Mesenchymal stem cell (in vitro differentiated cells and primary cell): ENCODE results near the gene EPHA1.

Experiments used
- DNase-seq: peaks from one replicate; pipeline ENCODE4 v3.0.0-alpha.2; 2013
- H2AFZ ChIP-seq: one replicate; pipeline ENCODE4 v1.6.1; 2013; ENCODE audit warnings: low read depth, mild to moderate bottlenecking, control low read depth, inconsistent platforms, low read length, moderate library complexity
- H2AK5ac ChIP-seq: 2 replicates; pipeline ENCODE4 v1.6.1; 2013; ENCODE audit warnings: low read length, moderate library complexity, mild to moderate bottlenecking, inconsistent platforms; ENCODE audit not compliant: severe bottlenecking
- H2BK120ac ChIP-seq: one replicate; pipeline ENCODE4 v1.6.1; 2013; ENCODE audit warnings: low read depth, mild to moderate bottlenecking, inconsistent platforms, low read length, moderate library complexity
- H2BK12ac ChIP-seq, 2 experiments: one replicate each; pipeline ENCODE4 v1.6.1; 2013; ENCODE audit warnings: inconsistent platforms in 2 of 2, low read length in 2 of 2, mild to moderate bottlenecking in 2 of 2, moderate library complexity in 2 of 2, control low read depth in 1 of 2
- H2BK15ac ChIP-seq: one replicate; pipeline ENCODE4 v1.6.1; 2013; ENCODE audit warnings: mild to moderate bottlenecking, low read depth, inconsistent platforms; ENCODE audit not compliant: poor library complexity, severe bottlenecking
- H2BK5ac ChIP-seq: 2 replicates; pipeline ENCODE4 v1.6.1; 2013; ENCODE audit warnings: low read depth, mild to moderate bottlenecking, low read length, control low read depth, inconsistent platforms; ENCODE audit not compliant: poor library complexity, severe bottlenecking
- H3K14ac ChIP-seq, 2 experiments: one replicate each; pipeline ENCODE4 v1.6.1; 2013; ENCODE audit warnings: inconsistent platforms in 2 of 2, low read length in 2 of 2, control low read depth in 1 of 2, mild to moderate bottlenecking in 1 of 2, moderate library complexity in 1 of 2
- H3K18ac ChIP-seq, 2 experiments: one replicate each; pipeline ENCODE4 v1.6.1; 2013; ENCODE audit warnings: inconsistent platforms in 2 of 2, low read length in 2 of 2, control low read depth in 1 of 2, low read depth in 1 of 2, mild to moderate bottlenecking in 1 of 2
- H3K23ac ChIP-seq, 2 experiments: one replicate each; pipeline ENCODE4 v1.6.1; 2013; ENCODE audit warnings: inconsistent platforms in 2 of 2, low read length in 2 of 2, mild to moderate bottlenecking in 2 of 2, moderate library complexity in 2 of 2, control low read depth in 1 of 2
- H3K27ac ChIP-seq: 2 replicates; pipeline ENCODE4 v1.5.1; 2013; ENCODE audit warnings: mild to moderate bottlenecking, moderate library complexity, low read length, control low read depth, inconsistent platforms; ENCODE audit not compliant: poor library complexity, severe bottlenecking
- H3K27me3 ChIP-seq, 2 experiments: 2 replicates each; pipeline versions ENCODE4 v1.6.1 to v1.7.0; 2013; ENCODE audit warnings: low read length in 2 of 2, mild to moderate bottlenecking in 2 of 2, moderate library complexity in 2 of 2, control low read depth in 1 of 2, inconsistent platforms in 1 of 2; ENCODE audit not compliant: control insufficient read depth in 1 of 2, insufficient read depth in 1 of 2
- H3K36me3 ChIP-seq, 2 experiments: 2 replicates each; pipeline versions ENCODE4 v1.6.1 to v1.7.0; 2013; ENCODE audit warnings: low read length in 2 of 2, control low read depth in 1 of 2, inconsistent platforms in 1 of 2, low read depth in 1 of 2, mild to moderate bottlenecking in 1 of 2; ENCODE audit not compliant: insufficient read depth in 2 of 2, control insufficient read depth in 1 of 2
- H3K4ac ChIP-seq, 2 experiments: one replicate each; pipeline ENCODE4 v1.6.1; 2013; ENCODE audit warnings: inconsistent platforms in 2 of 2, low read length in 2 of 2, mild to moderate bottlenecking in 2 of 2, moderate library complexity in 2 of 2, control low read depth in 1 of 2, low read depth in 1 of 2
- H3K4me1 ChIP-seq: 2 replicates; pipeline ENCODE4 v1.6.1; 2013; ENCODE audit warnings: low read depth, low read length, control low read depth; ENCODE audit not compliant: control insufficient read depth, insufficient read depth
- H3K4me2 ChIP-seq: 2 replicates; pipeline ENCODE4 v1.6.1; 2013; ENCODE audit warnings: low read length, mild to moderate bottlenecking, inconsistent platforms; ENCODE audit not compliant: poor library complexity, severe bottlenecking
- H3K4me3 ChIP-seq, 2 experiments: 2 replicates each; pipeline versions ENCODE4 v1.5.1 to v1.7.0; 2013; ENCODE audit warnings: low read length in 2 of 2, mild to moderate bottlenecking in 2 of 2, control low read depth in 1 of 2, low read depth in 1 of 2; ENCODE audit not compliant: insufficient read depth in 1 of 2
- H3K79me1 ChIP-seq: replicated peaks from 2 replicates; pipeline ENCODE4 v1.6.1; 2013; ENCODE audit warnings: mild to moderate bottlenecking, control low read depth, low read length, inconsistent platforms; ENCODE audit not compliant: poor library complexity, severe bottlenecking
- H3K9ac ChIP-seq: 2 replicates; pipeline ENCODE4 v1.7.0; 2013; ENCODE audit warnings: mild to moderate bottlenecking, low read length, moderate library complexity
- H3K9me3 ChIP-seq: 2 replicates; pipeline ENCODE4 v1.7.0; 2013; ENCODE audit warnings: mild to moderate bottlenecking, low read length; ENCODE audit not compliant: control insufficient read depth
- H4K8ac ChIP-seq: one replicate; pipeline ENCODE4 v1.6.1; 2013; ENCODE audit warnings: inconsistent platforms, mild to moderate bottlenecking, low read length, moderate library complexity
- H4K91ac ChIP-seq: one replicate; pipeline ENCODE4 v1.6.1; 2013; ENCODE audit warnings: mild to moderate bottlenecking, low read length, inconsistent platforms
- WGBS: methylation state at CpG from one replicate; pipeline ENCODE4 v1.1.7; 2013; ENCODE audit warnings: mixed read lengths; 5-methylcytosine and 5-hydroxymethylcytosine counted together

The EPHA1 gene

GRCh38 chr7:143384148-143384547 is 24.5 kb downstream of the EPHA1 start:
- Histone ChIP-seq H2BK12ac (no peak overlapping the region), H3K18ac (no peak overlapping the region), H3K9ac (peak overlapping the region; percentile 98), H3K27me3 (no peaks in the 10 kb centered on the region), H3K23ac (no peak overlapping the region), H2AK5ac (no peak overlapping the region), H3K9me3 (no peaks in the 10 kb centered on the region), H3K4me3 (peak overlapping the region in 1 of 2 experiments; percentile 88), H3K4me1 (peaks cover 56% of the 10 kb centered on the region), H4K8ac (no peak overlapping the region), H3K27ac (no peak overlapping the region), H2BK5ac (no peak overlapping the region), H4K91ac (no peak overlapping the region), H2BK120ac (peak overlapping the region; percentile 23), H3K4me2 (peak overlapping the region; percentile 19), H2AFZ (no peak overlapping the region), H2BK15ac (peak overlapping the region; percentile 44), H3K14ac (no peak overlapping the region), H3K4ac (peak overlapping the region in 1 of 2 experiments; percentile 16), H3K36me3 (peaks cover 61 to 69% of the 10 kb centered on the region in 2 experiments), H3K79me1 (peaks cover 7% of the 10 kb centered on the region)
- 34% methylated on average over 5 of the region's 5 CpGs for WGBS
- peak; percentile 70 for DNase-seq

- Histone ChIP-seq H3K79me1 (peaks cover 5% of the 10 kb centered on the region), H4K8ac (no peak overlapping the region), H2AFZ (no peak overlapping the region), H2AK5ac (no peak overlapping the region), H4K91ac (no peak overlapping the region), H2BK15ac (no peak overlapping the region), H3K27ac (no peak overlapping the region), H3K4me2 (peak overlapping the region; percentile 62), H3K27me3 (no peaks in the 10 kb centered on the region), H3K9me3 (no peaks in the 10 kb centered on the region), H3K14ac (no peak overlapping the region), H3K9ac (peak overlapping the region; percentile 98), H3K4ac (no peak overlapping the region), H3K18ac (peak overlapping the region in 1 of 2 experiments; percentile 13), H3K36me3 (peaks cover 55 to 63% of the 10 kb centered on the region in 2 experiments), H3K23ac (no peak overlapping the region), H2BK5ac (no peak overlapping the region), H2BK12ac (no peak overlapping the region), H2BK120ac (no peak overlapping the region), H3K4me3 (peak overlapping the region in 1 of 2 experiments; percentile 88), H3K4me1 (peaks cover 54% of the 10 kb centered on the region)
- WGBS: 53% methylated on average over 1 of the region's 1 CpG
- DNase-seq: no peak
These were observed 25.1 kb downstream of the EPHA1 start for GRCh38 chr7:143383642-143383957.

- 84% methylated on average over 14 of the region's 15 CpGs for WGBS
These were observed 25.6 kb downstream of the EPHA1 start for GRCh38 chr7:143382791-143383641.

GRCh38 chr7:143382126-143382790 is 26.4 kb downstream of the EPHA1 start:
- H3K4me2 ChIP-seq: peak overlapping the region; percentile 62
- no peak overlapping the region for H2BK15ac ChIP-seq
- H3K27ac ChIP-seq: peak overlapping the region; percentile 91
- H2AFZ ChIP-seq: no peak overlapping the region
- H4K91ac ChIP-seq: no peak overlapping the region
- WGBS: 24% methylated on average over 7 of the region's 21 CpGs
- H2BK5ac ChIP-seq: peak overlapping the region; percentile 97
- H3K9me3 ChIP-seq: no peaks in the 10 kb centered on the region
- DNase-seq: no peak
- peak overlapping the region; percentile 63 to 86 for H3K4ac ChIP-seq
- peaks cover 5% of the 10 kb centered on the region for H3K79me1 ChIP-seq
- H3K36me3 ChIP-seq: peaks cover 42 to 50% of the 10 kb centered on the region in 2 experiments
- no peaks in the 10 kb centered on the region for H3K27me3 ChIP-seq
- peak overlapping the region; percentile 9 to 45 for H3K23ac ChIP-seq
- peak overlapping the region in 1 of 2 experiments; percentile 57 for H3K14ac ChIP-seq
- peak overlapping the region; percentile 94 for H2BK120ac ChIP-seq
- peak overlapping the region; percentile 98 for H3K9ac ChIP-seq
- peak overlapping the region; percentile 78 to 88 for H3K4me3 ChIP-seq
- H4K8ac ChIP-seq: peak overlapping the region; percentile 27
- peak overlapping the region in 1 of 2 experiments; percentile 7 for H2BK12ac ChIP-seq
- H3K4me1 ChIP-seq: peaks cover 44% of the 10 kb centered on the region
- peak overlapping the region; percentile 89 to 92 for H3K18ac ChIP-seq
- H2AK5ac ChIP-seq: peak overlapping the region; percentile 72

More at GRCh38 chr7:143382791-143383641, 25.6 kb downstream of the EPHA1 start:
- Histone ChIP-seq H3K4me2 (peak overlapping the region; percentile 62), H3K14ac (peak overlapping the region in 1 of 2 experiments; percentile 49), H3K4me1 (peaks cover 51% of the 10 kb centered on the region), H3K79me1 (peaks cover 4% of the 10 kb centered on the region), H3K4me3 (peak overlapping the region; percentile 78 to 88), H3K23ac (no peak overlapping the region), H2AFZ (no peak overlapping the region), H2BK5ac (no peak overlapping the region), H3K36me3 (peaks cover 49 to 57% of the 10 kb centered on the region in 2 experiments), H4K8ac (no peak overlapping the region), H3K27ac (peak overlapping the region; percentile 91), H4K91ac (no peak overlapping the region), H3K18ac (peak overlapping the region; percentile 10 to 48), H2AK5ac (no peak overlapping the region), H3K27me3 (no peaks in the 10 kb centered on the region), H2BK15ac (no peak overlapping the region), H2BK12ac (no peak overlapping the region), H3K4ac (peak overlapping the region in 1 of 2 experiments; percentile 30), H3K9ac (peak overlapping the region; percentile 98), H3K9me3 (no peaks in the 10 kb centered on the region), H2BK120ac (no peak overlapping the region)
- no peak for DNase-seq
